HG03432 (cell line): ENCODE measurements around the gene MECR.
"Not testable (repeated sequence)": the region's sequence is repeated elsewhere in the genome, so short reads cannot be mapped to it uniquely, and the experiment has no call there.

Source experiments
- ATAC-seq: cut with Tn5 transposase; IDR thresholded peaks from one replicate; pipeline ENCODE4 v1.9.1; 2021; ENCODE audit warnings: mild to moderate bottlenecking, moderate library complexity; ENCODE audit not compliant: unreplicated experiment

Gene MECR

DNA sequence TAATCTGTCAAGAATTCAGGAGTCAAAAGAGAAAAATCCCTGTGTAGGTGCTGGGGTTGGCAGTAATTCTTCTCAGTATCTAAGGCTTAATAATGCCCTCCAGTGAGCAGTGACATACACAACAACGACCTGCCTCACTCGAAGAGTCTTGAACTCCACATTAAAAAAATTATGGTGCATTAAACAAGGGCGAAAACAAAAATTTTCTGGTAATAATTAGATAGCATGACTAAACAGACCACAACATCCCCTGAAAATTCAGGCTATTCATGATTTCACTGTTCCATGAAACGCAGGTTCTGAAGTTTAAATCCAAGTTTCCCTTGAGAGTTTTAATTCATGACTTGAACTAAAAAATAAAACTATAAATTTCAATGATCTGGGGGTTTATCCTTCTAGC lies 54.2 kb downstream of the MECR start:
- ATAC-seq: no peak

DNA sequence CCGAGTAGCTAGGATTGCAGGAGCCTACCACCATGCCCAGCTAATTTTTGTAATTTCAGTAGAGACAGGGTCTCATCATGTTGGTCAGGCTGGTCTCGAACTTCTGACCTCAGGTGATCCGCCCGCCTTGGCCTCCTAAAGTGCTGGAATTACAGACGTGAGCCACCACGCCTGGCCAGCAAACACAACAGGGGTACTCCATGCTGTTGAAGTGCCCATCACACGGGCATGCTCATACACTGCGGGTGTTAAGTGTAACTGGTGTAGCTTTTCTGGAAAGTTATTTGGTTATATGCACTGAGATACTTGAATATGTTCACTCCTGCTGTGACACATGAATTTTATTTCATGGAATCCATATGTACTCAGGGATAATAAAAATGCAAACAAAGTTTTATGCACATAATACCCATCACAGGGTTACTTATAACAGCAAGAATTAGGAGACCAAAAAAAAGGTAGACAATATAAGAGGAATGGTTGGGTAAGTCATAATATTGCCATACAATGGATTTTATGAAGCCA lies 58.3 kb downstream of the MECR start:
- no peak for ATAC-seq

DNA sequence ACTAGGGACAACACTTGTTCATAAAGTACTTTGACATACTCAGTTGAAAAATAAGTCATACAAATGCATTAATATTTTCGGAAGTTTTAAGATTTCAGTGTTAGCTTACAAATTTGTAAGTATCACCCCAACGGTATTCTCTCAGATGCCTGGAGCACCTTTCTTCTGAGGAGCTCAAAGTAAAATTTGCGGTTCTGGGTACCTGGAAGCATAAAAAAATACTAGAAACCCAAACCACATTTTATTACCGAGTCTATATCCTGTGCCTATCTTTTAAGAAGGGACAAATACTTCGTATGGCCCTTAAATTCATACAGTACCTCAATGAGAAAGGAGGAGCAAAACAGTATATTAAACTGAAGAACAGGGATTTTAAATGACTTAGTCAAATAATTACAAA lies 59.2 kb downstream of the MECR start:
- ATAC-seq: no peak

DNA sequence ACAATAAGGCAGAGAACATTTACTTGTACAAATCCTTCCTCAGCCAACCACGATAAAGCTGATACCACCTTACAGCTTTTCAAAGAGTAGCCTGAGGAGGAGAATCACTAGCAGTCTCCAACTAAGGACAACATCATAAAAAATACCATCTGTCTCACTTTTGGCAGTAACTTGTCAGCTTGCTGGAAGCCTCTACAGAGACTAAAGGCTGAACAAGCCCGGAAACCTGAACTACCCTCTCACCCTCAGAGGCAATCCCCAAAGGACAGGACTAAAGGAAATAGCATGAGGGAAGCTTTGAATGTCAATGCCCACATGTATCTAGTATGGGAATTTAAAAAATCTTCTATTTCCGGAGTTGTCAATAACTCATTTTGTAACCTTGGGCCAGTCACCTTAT lies 59.6 kb downstream of the MECR start:
- ATAC-seq: no peak

DNA sequence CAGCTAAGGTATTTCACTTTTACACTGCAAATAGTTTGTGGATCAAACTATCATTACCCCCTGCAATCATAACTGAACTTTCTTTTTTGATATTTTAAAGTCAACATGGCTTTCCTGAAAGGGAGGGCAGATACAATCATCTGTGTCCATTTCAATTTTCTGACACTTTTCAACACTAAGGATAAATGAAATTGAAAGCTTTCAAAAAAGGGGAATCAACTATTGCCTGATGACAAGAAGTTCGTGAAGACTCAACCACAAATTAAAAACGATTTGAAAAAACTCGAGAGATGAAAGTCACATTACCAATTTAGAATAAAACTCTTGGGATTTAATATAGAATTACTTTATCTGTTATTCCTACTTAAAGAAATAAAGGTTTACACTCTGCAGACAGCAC lies 60.8 kb downstream of the MECR start:
- no peak for ATAC-seq

DNA sequence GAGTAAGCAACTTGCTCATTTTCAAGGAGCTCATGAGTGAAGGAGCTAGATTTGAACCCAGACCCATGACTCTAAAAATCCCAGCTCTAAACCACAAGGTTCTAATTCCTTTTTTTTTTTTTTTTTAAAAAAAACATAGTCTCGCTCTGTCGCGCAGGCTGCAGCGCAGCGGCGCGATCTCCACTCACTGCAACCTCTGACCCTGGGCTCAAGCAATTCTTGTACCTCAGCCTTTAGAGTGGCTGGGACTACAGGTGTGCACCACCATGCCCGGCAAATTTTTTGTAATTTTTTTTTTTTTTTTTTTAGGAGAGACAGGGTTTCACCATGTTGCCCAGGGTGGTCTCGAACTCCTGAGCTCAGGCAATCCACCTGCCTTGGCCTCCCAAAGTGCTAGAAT lies 62.8 kb downstream of the MECR start:
- no peak for ATAC-seq

DNA sequence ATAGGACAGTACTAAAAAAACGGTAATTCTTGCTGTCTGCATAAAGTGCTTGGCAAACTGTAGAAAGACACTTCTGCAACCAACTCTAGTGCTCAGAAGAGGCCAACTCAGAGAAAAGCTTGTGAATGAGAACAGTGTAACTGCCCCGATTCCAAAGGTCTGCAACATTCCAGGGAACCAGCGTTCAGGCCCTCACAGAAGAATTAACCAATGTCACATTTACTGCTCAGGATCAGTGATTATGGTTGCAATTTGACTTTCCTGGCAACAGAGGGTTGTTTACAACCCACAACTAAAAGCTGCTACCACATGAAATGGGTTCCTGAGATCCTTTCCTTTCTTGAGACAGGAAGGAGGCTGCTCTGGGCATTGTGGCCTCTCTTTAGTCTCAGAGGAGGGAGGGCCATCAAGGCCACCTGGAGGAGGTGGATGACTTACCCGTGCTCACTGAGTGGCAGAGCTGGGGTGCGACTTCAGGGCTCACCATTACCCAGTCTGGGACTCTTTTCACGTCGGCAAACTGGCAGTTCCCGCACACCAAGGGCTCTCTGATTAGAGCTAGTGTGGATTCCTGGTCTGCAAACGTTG lies 64.3 kb downstream of the MECR start:
- ATAC-seq: no peak

DNA sequence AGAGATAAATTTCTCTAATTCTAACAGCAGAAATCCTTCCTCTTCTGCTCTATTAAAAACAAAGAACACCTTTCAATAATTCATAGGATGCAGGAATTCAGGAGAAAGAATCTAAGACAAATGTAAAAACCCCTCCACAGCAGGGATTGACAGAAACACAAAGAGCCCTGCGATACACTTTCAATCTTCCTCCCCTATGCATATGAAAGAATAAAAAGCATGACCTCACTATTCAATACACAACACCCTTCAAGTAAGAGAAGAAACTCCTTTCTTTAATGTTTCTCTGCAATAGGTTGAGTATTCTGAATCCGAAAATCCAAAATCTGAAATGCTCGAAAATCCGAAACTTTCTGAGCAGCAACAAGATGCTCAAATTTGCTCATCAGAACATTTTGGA lies 66.1 kb downstream of the MECR start:
- no peak for ATAC-seq

DNA sequence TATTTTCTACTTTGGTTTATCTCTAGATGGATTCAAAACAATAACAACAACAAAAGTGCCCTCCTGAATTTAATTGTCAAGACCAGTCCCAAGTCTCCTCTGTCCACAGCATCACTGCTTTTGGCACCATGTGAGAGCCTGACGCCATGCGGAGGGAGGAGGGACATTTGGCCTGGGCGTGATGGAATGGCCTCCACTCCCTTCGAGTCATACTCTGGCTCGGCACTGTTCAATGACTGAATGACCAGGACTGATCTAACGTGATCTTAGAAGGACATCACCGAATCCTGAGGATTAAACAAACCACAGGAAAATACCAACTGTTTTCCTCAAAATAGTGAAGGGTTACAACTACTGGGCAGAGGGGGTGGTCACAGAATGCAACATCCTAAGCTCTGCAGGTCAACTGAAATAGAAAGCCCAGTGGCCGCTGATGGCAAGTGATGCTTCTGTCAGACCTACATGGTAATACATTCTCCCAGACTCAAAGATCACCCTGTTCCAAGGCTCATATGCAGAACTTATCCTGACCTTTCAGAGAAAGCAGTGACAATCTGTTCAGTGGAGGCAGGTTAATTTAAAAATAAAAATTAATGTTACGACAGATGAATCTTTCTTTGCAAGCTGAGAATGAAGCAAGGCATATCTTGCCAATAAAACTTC lies 68.1 kb downstream of the MECR start:
- no peak for ATAC-seq

DNA sequence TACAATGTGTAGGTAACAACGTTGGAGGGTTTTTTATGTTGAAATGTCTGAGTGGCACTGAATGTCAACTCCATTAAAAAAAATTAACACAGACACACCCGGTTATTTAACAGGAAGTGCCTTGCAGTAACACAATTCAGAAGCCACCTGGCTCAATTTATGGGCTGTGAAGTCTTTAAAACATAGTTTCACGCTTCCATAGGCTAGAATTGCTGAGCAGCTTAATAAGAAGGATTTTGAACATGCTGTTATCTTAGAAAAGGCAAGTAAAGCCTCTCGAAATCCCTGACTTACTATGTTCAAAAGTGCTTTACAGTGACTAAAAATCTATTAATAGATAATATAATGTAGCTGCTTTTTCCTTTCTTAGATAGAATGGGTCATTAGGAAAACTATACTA lies 68.7 kb downstream of the MECR start:
- ATAC-seq: no peak

DNA sequence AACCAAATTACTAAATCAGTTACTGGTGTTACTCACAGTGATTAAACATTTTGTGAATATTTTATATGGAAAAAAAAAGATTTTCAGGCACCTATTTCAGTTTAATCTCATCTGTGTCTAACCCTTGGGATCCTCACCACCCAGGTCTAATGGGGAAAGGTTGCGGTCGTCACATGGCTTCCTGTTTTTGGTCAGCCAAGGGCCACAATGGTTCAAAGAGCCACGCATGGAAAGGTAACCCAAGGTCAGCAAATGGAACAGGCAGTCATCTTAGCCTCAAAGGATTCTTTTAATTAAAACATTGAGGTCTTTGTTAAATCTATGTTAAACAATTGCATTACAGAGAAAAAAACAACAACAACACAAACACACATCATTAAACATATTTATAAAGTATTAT lies 71.0 kb downstream of the MECR start:
- ATAC-seq: no peak

DNA sequence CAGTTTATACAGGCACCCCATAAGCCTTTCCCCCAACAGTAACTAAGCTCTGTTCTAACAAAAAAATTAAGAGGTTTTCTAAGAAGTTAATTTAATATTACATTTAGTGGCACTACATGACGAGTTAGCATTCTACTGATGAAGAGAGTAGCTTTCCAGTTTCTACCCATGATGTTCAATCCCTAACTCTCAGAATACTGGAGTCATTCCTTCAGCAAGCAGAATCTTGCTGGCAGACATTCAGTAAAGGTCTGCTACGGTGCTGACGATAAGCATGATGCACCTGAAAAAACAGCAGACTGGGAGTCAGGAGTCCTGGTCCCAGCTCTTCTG lies 73.5 kb downstream of the MECR start:
- ATAC-seq: no peak

DNA sequence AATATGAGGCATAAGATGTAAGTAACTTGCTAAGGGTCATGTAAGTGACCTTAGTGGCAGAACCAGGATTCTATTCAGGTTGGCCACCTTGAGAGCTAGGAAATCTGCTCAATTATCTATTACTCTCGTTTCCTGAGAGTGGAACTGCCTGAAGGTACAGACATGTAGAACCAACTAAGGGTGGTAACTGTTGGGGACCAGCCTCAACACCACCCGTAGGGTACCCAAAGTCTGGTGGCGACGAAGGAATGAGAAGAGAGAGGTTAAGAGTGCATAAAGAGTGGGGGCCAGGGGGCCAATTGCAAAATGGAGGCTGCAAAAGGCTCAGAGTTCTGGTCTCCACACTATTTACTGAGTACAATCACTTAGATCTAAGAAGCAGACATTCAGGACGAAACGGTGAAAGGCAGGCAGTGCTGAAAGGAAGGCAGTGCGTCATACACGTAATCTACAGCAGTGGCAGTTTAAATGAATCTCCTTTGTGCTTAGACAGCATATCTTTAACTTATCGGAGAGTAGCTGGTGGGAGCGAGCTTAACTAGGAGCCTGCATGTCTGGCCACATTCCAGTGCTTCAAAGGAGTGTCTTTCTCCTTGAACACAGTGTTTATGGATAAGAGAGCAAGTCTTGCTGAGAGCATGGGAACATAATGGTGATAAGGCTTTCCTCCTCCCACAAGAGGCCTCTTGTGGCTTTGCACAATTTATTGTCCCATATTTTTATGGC lies 74.0 kb downstream of the MECR start:
- no peak for ATAC-seq

DNA sequence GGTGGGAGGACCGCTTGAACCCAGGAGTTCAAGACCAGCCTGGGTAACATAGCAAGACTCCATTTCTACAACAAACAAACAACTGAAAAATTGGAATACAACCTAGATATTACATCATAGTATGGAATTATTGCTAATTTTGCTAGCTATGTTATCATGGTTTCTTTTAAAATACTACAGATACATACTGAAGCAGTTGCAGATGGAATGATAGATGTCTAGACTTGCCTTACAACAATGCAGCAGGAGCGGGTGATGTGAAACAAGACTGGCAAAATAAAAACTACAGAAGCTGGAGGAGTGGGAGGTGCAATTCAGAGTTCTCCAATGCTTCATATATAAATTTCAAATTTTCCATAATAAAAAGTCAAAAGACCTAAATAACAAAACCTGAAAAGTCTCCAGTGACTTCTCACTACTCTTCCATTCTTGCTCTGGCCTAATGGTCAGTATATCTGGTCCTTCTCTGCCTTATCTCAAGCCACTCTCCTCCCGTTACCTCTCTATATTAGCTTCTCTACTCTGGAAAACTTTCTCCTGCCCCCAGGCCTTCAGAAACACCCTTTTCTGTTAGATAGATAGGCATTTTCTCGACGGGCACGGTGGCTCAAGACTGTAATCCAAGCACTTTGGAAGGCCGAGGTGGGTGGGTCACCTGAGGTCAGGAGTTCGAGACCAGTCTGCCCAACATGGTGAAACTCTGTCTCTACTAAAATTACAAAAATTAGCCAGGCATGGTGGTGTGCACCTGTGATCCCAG lies 78.5 kb downstream of the MECR start:
- ATAC-seq: no peak

DNA sequence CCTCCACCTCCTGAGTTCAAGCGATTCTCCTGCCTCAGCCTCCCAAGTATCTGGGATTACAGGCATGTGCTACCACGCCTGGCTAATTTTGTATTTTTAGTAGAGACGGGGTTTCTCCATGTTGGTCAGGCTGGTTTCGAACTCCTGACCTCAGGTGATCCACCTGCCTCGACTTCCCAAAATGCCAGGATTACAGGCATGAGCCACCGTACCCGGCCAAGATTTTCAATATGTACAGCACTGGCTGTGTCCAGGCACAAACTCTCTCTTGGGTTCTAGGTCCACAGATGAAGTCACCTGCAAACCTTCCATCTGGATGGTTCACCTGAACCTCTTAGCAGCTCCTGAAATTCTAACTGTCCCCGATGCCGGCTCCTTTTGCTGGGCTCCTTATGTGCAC lies 80.4 kb downstream of the MECR start:
- ATAC-seq: not testable (repeated sequence)

DNA sequence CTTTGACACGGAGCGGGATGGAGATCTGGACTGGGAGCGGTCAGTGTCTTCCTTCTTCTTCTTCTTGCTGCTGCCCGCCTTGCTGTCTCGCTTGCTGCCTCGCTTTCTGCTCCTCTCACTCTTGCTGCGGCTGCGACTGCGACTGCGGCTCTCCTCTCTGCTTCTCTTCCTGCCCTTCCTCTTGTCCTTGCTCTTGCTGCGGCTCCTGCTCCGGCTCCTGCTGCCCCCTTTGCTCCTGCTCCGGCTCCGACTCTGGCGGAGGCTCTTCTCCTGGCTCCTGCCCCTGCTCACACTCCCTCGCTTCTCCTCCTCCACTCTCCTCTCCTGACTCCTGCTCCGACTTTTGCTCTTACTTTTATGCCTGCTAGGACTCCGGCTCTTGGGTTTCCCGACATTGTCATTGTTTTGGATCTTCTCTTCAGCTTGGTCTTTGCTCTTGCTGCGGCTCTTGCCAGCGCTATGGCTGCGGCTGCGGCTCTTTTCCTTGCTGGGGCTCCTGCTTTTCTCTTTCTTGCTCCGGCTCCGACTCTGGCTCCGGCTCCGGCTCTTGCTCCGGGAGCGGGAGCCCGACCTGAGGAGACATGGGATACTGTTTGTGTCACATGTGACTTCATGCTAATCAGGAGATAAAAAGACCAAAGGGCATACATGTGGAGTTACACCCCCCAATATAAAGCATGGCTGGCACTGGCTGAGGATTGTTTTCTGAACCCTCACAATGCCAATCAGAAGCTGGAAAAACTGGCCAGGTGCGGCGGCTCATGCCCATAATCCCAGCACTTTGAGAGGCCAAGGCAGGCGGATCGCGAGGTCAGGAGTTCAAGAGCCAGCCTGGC lies 81.9 kb downstream of the MECR start:
- ATAC-seq: no peak

DNA sequence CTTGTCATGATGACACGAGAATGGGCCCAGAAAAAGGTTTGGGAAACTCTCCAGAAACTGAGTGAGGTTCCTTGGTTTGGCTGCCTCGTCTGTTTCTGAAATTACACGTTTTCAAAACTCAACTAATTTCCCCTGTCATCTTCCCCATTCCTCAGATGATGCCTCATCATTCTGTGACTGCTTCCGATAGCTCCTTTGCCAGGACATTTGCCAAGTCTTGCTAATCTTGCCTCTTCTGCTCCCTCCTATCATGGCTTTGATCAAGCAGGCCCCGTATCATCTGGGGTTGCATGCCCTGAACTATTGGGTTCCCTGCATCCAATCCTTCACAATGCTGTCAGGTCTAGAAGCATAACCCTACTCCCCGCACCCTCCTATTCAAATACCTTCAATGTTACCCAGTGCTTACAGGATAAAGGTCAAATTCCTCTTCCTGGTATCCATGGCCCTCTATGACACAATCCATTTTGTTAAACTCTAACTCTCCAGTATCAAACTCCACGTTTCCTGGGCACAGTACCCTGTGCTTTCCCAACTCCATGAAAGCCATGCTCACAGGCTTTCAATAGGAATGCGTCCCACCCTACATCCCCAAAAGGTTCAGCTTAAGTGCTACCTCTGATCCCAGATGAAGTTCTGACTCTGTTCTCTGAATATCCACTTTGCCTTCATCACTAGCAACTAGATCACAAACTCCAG lies 84.8 kb downstream of the MECR start:
- ATAC-seq: no peak

DNA sequence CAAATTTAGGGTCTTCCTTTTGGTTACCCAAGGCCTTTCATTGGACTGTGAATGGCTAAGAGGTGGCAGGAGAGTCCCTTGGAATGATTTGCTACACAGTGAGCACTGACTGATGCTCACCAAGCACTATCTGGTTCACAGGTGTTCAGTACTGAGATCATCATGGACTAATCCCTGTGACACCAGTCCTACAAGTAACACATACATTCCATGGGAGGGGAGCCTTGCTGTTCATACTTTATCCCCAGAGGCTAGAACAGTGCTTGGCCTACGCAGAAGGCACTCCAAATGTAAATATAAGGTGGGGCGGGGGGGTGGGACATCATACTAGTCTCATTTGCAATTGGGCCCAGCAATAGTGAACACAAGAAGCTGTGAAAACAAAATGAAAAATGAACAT lies 86.6 kb downstream of the MECR start:
- no peak for ATAC-seq

DNA sequence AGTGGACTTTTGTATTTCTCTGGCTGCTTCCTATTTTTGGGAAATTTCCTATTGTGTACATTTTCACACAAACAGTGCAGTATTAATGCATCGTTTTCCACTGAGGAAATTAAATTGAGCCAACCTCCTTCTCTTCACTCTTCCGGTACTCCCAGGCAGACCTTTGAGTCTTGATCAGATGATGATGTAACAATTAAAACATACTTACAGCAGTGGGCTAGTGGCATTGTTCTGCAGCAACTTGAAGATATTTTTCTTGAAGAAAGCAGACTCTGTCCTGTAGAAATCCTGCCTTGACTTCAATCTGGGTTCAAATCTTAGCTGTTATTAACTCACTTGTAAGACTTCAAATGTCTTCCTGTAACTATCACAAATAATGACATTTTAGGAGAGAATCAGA lies 88.0 kb downstream of the MECR start:
- no peak for ATAC-seq
